ENCODE data around the gene GPR180. TPM values are rescaled to one million over a fixed set of nuclear protein-coding genes. Genes with fewer than 3 reads are reported as not detected.

GPR180 gene
- total and polyA plus RNA-seq, 2 experiments from 2014 or later = 6.3 to 7.7 TPM

GRCh38 chr13:94658926-94659597 is 57.4 kb downstream of the GPR180 start:
- no peak for TF ChIP-seq EZH2phosphoT487 (IDR thresholded peaks at IDR 0.05; ENCODE audit: insufficient read depth, low read depth)
- no peak for TF ChIP-seq EZH2 (IDR thresholded peaks at IDR 0.05; ENCODE audit: insufficient read depth, poor library complexity, severe bottlenecking)
- peak; percentile 7 for DNase-seq
- in situ Hi-C loops (cut with MboI) = loop anchor here (25.0 kb wide), 1 partner anchor 503 kb away; no protein-coding TSS in a partner anchor

DNA sequence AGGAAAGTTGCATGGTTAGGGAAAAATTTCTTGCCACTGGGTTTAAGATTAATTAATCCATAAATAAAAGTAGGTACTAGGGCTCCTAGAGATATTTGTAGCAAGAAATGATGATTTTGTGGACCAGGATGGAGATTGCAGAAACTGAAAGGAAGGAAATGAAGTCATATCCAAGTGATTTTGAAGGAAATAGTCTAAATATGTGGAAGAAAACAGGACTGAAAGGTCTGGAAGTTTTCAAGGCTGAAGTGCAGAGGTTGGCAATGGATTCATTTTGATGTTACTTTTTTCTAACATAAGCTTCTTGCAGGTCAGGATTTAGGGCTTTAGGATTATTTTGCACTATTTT is 57.9 kb downstream of the GPR180 start:
- no peak overlapping the region for H2AFZ ChIP-seq
- no peak overlapping the region for H3K9ac ChIP-seq

More at GRCh38 chr13:94658926-94659597, 57.4 kb downstream of the GPR180 start:
- WGBS, 2 experiments (ENCODE audit: low coverage in 1 of 2, low lambda C conversion rate in 2 of 2, missing lambda C conversion rate in 2 of 2) = 97 to 100% methylated on average over 1 of the region's 1 CpG
- no peak overlapping the region for H3K4me3 ChIP-seq
- no peak overlapping the region for H3K27ac ChIP-seq
- H3K4me1 ChIP-seq (ENCODE audit: insufficient read depth) = peaks cover 11% of the 10 kb centered on the region
- H3K36me3 ChIP-seq (ENCODE audit: low read depth) = no peaks in the 10 kb centered on the region
- H4K20me1 ChIP-seq (ENCODE audit: insufficient read depth) = no peaks in the 10 kb centered on the region
- no peaks in the 10 kb centered on the region for H3K79me2 ChIP-seq (ENCODE audit: insufficient read depth)
- no peak overlapping the region for H2AFZ ChIP-seq
- peaks cover 25% of the 10 kb centered on the region for H3K27me3 ChIP-seq (replicated peaks; ENCODE audit: insufficient read depth)
- no peak overlapping the region for H3K4me2 ChIP-seq (ENCODE audit: unreplicated experiment)
- H3K9me3 ChIP-seq (ENCODE audit: low read depth) = no peaks in the 10 kb centered on the region
- H3K9ac ChIP-seq = no peak overlapping the region
- H3F3A ChIP-seq (ENCODE audit: insufficient read depth) = peaks cover 22% of the 10 kb centered on the region
- H3K9me2 ChIP-seq (ENCODE audit: insufficient read depth) = no peaks in the 10 kb centered on the region

GRCh38 chr13:94660695-94661326 is 59.2 kb downstream of the GPR180 start:
- H3K9ac ChIP-seq = no peak overlapping the region
- no peak overlapping the region for H3K4me2 ChIP-seq (ENCODE audit: unreplicated experiment)
- H3F3A ChIP-seq (ENCODE audit: insufficient read depth) = peaks cover 19% of the 10 kb centered on the region
- H3K36me3 ChIP-seq (ENCODE audit: low read depth) = no peaks in the 10 kb centered on the region
- peak; percentile 43 for DNase-seq
- no peaks in the 10 kb centered on the region for H4K20me1 ChIP-seq (ENCODE audit: insufficient read depth)
- H3K27ac ChIP-seq = no peak overlapping the region
- no peaks in the 10 kb centered on the region for H3K9me2 ChIP-seq (ENCODE audit: insufficient read depth)
- TF ChIP-seq EZH2phosphoT487 (IDR thresholded peaks at IDR 0.05; ENCODE audit: insufficient read depth, low read depth) = no peak
- no peak for TF ChIP-seq EZH2 (IDR thresholded peaks at IDR 0.05; ENCODE audit: insufficient read depth, poor library complexity, severe bottlenecking)
- no peak overlapping the region for H3K4me3 ChIP-seq
- H3K79me2 ChIP-seq (ENCODE audit: insufficient read depth) = no peaks in the 10 kb centered on the region
- 44 to 46% methylated on average over 6 of the region's 6 CpGs for WGBS, 2 experiments (ENCODE audit: low coverage in 1 of 2, low lambda C conversion rate in 2 of 2, missing lambda C conversion rate in 2 of 2)
- H3K27me3 ChIP-seq (replicated peaks; ENCODE audit: insufficient read depth) = peaks cover 40% of the 10 kb centered on the region
- in situ Hi-C loops (cut with MboI) = loop anchor here (25.0 kb wide), 1 partner anchor 501 kb away; no protein-coding TSS in a partner anchor
- no peaks in the 10 kb centered on the region for H3K9me3 ChIP-seq (ENCODE audit: low read depth)
- peaks cover 11% of the 10 kb centered on the region for H3K4me1 ChIP-seq (ENCODE audit: insufficient read depth)
- H2AFZ ChIP-seq = no peak overlapping the region

More for the DNA sequence above, 57.9 kb downstream of the GPR180 start:
- no peaks in the 10 kb centered on the region for H4K20me1 ChIP-seq (ENCODE audit: insufficient read depth)
- DNase-seq = no peak
- peaks cover 22% of the 10 kb centered on the region for H3F3A ChIP-seq (ENCODE audit: insufficient read depth)
- no peaks in the 10 kb centered on the region for H3K79me2 ChIP-seq (ENCODE audit: insufficient read depth)
- no peaks in the 10 kb centered on the region for H3K36me3 ChIP-seq (ENCODE audit: low read depth)
- H3K9me2 ChIP-seq (ENCODE audit: insufficient read depth) = no peaks in the 10 kb centered on the region
- H3K27me3 ChIP-seq (replicated peaks; ENCODE audit: insufficient read depth) = peaks cover 30% of the 10 kb centered on the region
- no peak overlapping the region for H3K4me2 ChIP-seq (ENCODE audit: unreplicated experiment)
- H3K27ac ChIP-seq = no peak overlapping the region
- in situ Hi-C loops (cut with MboI) = loop anchor here (25.0 kb wide), 1 partner anchor 503 kb away; no protein-coding TSS in a partner anchor
- no peak overlapping the region for H3K4me3 ChIP-seq
- H3K4me1 ChIP-seq (ENCODE audit: insufficient read depth) = peaks cover 11% of the 10 kb centered on the region
- TF ChIP-seq EZH2phosphoT487 (IDR thresholded peaks at IDR 0.05; ENCODE audit: insufficient read depth, low read depth) = no peak
- no peak for TF ChIP-seq EZH2 (IDR thresholded peaks at IDR 0.05; ENCODE audit: insufficient read depth, poor library complexity, severe bottlenecking)
- H3K9me3 ChIP-seq (ENCODE audit: low read depth) = no peaks in the 10 kb centered on the region

DNA sequence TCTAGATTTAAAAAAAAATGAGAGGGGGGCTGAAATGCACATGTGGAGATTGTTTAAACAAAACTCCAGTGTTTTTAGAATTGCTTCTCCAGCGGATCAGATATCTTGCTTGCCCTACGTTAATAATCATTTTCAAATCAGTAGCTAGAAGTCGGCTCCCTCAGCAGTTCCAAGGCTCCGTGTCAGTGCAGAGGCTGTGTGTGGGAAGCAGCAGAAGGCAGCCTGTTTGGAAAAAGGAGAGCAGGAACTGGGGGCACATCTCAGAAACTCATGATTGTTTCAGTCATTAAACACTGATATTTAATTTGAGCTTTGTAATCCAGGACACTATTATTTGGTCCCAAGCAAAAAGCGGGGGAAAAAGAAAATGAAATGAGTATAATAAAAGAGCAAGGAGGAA is 59.7 kb downstream of the GPR180 start:
- H3K79me2 ChIP-seq (ENCODE audit: insufficient read depth) = no peaks in the 10 kb centered on the region
- no peak for DNase-seq
- in situ Hi-C loops (cut with MboI) = loop anchor here (25.0 kb wide), 1 partner anchor 501 kb away; no protein-coding TSS in a partner anchor
- H4K20me1 ChIP-seq (ENCODE audit: insufficient read depth) = no peaks in the 10 kb centered on the region
- H3K36me3 ChIP-seq (ENCODE audit: low read depth) = no peaks in the 10 kb centered on the region
- 65% methylated on average over 5 of the region's 5 CpGs for WGBS, 2 experiments (ENCODE audit: low coverage in 1 of 2, low lambda C conversion rate in 2 of 2, missing lambda C conversion rate in 2 of 2)
- no peak overlapping the region for H2AFZ ChIP-seq
- H3K9me3 ChIP-seq (ENCODE audit: low read depth) = no peaks in the 10 kb centered on the region
- no peak overlapping the region for H3K4me3 ChIP-seq
- no peak overlapping the region for H3K27ac ChIP-seq
- peaks cover 40% of the 10 kb centered on the region for H3K27me3 ChIP-seq (replicated peaks; ENCODE audit: insufficient read depth)
- peaks cover 13% of the 10 kb centered on the region for H3F3A ChIP-seq (ENCODE audit: insufficient read depth)
- H3K9ac ChIP-seq = no peak overlapping the region
- H3K4me1 ChIP-seq (ENCODE audit: insufficient read depth) = peaks cover 8% of the 10 kb centered on the region
- H3K9me2 ChIP-seq (ENCODE audit: insufficient read depth) = no peaks in the 10 kb centered on the region
- H3K4me2 ChIP-seq (ENCODE audit: unreplicated experiment) = no peak overlapping the region
- TF ChIP-seq EZH2phosphoT487 (IDR thresholded peaks at IDR 0.05; ENCODE audit: insufficient read depth, low read depth) (no peak), EZH2 (IDR thresholded peaks at IDR 0.05; ENCODE audit: insufficient read depth, poor library complexity, severe bottlenecking) (no peak)

Measured in GM23248 (cell line).